NT2/D1 (cell line): ENCODE measurements around the gene TRIM5.

ENCODE experiments used
- SUZ12 ChIP-seq: IDR thresholded peaks from 2 replicates; pipeline ENCODE4 v1.6.1; 2011; ENCODE audit not compliant: insufficient read length, insufficient read depth; ENCODE audit errors: extremely low read depth
- ZNF274 ChIP-seq: IDR thresholded peaks from 2 replicates; pipeline ENCODE4 v1.6.1; 2011; ENCODE audit warnings: mild to moderate bottlenecking, low read depth, low read length

GRCh38 chr11:5686426-5686825 lies 1.6 kb upstream of the TRIM5 start:
- TF ChIP-seq ZNF274 (no peak), SUZ12 (no peak)
